Activated CD4-positive, CD25-positive, alpha-beta regulatory T cell treated with anti-CD3 and anti-CD28 coated beads, Interleukin-2, amount 50 U/mL, for 72 hours (primary cell): ENCODE measurements around the gene LURAP1L.

Source experiments
- DNase-seq: peaks from one replicate; pipeline ENCODE4 v3.0.0; 2021

Gene LURAP1L

DNA sequence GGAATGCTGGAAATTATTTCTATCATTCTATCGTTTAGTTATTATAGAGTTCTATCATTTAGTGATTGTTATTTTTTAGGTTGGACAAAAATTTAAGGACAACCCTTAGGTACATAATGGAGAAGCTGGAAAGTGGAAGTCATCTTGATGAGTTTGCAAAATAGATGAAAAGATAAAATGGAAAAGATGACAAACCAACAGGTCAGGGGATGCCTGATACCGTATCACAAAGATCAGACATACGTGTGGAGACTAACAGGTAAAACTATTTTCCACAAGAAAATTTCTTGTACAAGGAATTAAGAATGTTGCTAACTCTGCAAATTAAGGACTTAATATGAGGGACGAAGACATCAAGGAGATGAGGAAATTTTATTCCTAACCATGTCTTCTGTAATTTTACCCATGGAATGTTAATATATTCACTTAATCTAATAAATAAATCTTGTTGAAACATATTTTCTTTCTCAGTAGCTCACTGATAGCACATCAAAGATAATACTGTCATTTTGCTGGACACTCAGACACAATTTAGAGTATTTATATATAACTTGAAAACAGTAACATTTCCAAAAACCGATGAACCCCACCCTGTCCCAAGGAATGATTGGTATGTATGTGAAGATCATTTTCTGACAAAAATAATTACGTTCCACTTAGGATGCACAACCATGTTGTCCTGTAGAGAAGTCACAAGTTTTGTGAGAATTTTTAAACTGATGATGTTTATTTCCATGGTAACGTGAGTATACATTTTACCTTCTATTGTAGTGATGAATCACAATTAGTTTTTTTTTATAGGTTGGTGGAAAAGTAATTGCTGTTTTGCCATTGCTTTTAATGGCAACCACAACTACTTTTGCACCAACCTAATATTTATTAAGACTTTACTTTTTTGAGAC is 2.6 kb downstream of the LURAP1L start:
- no peak for DNase-seq

GRCh38 chr9:12778389-12778788 is 3.6 kb downstream of the LURAP1L start:
- DNase-seq = no peak

GRCh38 chr9:12781226-12781733 is 6.5 kb downstream of the LURAP1L start:
- no peak for DNase-seq

- DNase-seq = no peak
These were observed 9.1 kb downstream of the LURAP1L start for GRCh38 chr9:12783767-12784460.

DNA sequence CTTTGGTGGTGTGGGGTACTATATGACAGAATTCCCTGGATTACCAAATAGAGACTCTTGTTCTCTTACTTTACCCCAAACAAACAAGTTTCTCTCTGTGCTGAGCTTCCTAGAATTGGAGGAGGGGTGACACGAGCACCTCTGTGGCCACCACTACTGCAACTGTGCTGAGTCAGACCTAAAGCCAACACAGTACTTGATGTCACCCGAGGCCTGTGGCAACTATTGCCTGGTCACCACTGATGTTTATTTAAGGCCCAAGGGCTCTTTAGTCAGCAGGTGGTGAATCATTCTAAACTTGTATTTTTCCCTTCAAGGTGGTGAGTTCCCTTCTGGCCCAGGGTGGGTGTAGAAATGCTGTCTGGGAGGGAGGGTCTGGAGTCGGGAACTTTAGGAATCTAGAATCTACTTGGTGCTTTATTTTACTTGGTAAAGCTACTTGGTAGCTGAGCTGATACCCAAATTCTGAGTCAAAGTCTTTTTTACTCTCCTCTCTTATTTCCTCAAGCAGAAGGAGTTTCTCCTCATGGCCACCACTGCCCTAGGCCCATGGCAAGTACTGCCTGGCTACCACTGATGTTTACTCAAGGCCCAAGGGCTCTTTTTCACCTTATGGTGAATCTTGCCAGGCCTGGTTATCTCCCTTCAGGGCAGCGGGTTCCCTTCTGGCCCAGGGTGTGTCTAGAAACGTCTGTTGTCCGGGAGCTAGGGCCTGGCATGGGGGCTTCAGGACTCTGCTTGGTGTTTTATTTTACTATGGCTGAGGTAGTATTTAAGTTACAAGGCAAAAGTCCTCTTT is 9.8 kb downstream of the LURAP1L start:
- no peak for DNase-seq

DNA sequence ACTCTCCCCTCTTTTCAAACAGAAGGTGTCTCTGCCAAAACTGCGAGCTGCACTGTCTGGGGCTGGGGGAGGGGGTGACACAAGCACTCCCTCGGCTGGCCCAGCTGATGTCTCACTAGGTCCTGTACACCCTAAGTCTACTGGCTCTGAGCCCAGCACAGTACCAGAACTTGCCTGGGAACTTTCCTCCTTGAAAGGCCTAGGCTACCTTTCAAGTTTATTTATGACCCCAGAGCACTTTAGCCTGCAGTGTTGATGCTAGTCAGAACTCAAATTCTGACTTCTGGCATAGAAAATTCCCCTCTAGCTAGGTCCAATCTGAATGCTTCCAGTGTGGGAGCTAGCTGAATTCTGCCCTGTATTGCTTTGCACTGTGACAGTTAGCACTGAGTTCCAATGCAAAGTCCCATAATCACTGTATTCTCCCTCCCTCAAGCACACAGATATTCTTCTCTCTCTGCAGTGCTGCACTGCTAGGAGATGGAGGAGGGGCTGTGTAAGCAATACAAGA is 10.5 kb downstream of the LURAP1L start:
- no peak for DNase-seq

DNA sequence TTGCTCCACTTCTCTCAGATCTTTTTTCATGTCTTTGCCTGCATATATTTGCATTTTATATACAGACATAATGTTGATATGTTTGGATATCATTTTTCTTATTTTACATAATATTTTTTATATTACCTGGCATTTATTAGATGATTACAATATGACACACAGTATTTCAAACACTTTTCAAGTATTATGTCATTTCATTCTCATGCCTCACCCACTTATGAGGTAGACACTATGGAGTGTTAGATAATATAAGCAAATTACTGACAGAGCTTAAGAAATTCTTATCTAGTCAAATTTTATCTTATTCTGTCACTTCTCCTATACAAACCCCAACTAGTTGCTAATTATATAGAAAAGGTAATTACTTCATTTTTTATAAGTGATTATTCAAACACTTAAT is 11.1 kb downstream of the LURAP1L start:
- DNase-seq = no peak

GRCh38 chr9:12790001-12790400 is 15.2 kb downstream of the LURAP1L start:
- no peak for DNase-seq

- no peak for DNase-seq
These were observed 16.1 kb downstream of the LURAP1L start for GRCh38 chr9:12790883-12791282.

GRCh38 chr9:12794101-12794799 is 19.4 kb downstream of the LURAP1L start:
- DNase-seq = no peak

DNA sequence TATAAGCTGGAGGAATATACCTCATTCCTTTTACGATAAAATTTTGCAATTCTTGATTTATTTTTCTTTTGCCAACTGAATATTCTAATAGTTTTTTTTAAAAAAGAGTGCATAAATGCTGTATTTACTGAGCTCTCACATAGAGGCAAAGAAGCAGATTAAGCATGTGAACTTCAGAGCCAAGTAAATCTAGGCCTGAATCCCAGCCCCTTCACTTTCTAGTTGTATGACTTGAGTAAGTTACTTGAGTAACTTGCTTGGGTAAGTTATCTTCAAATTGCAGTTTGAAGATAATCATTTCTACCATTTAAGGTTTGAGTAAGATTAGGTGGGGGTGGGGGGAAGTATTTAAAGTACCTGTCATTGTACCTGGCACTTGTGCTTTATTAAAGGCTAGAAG is 21.8 kb downstream of the LURAP1L start:
- DNase-seq = no peak

DNA sequence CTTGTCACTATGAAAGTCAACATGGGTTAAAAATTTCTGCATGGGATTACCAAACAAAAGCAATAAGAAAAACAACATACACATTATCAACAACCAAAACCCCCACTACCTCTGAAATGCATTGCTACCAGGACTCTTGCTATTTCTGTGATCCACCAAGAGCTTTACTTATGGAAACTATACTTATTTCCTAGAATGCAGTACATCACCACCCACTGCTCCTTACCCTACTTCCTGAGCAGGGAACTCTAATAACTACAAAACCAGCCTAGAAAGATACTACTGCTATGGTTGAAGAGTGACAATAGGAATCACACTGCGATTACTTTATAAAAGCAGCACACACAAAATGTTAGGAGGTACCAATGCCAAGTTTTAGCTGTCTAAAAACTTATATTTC is 22.2 kb downstream of the LURAP1L start:
- no peak for DNase-seq

DNA sequence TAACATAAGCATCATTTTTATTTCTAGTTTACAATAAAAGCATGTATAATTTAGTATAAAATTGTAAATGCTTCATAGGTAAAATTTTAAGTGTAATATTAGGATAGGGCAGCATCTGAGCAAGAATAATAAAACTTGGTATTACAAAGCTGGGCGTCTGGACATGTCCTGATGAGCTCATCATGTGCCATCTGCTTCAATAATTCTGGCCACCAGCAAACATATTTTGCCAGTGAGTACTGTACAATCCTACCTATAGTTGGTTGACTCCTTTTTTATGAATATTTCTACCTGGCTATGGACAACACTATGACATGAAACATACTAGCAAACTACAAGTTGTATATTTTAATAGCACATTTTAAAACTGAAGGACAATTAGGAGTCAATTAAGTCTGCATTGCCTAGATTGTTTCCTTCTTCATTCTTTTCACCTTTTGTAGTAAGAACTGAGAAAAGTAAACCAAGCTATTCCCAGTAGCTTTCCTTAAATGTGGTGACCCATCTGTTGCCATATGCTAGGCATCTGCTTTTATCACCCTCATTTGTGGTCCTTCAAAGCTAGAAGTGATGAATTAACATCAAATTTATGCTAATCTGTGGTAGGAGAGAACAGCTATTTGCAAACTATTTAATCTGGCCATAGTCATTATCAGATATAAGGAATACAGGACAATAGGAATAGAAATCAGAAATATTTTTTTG is 23.4 kb downstream of the LURAP1L start:
- DNase-seq = no peak

DNA sequence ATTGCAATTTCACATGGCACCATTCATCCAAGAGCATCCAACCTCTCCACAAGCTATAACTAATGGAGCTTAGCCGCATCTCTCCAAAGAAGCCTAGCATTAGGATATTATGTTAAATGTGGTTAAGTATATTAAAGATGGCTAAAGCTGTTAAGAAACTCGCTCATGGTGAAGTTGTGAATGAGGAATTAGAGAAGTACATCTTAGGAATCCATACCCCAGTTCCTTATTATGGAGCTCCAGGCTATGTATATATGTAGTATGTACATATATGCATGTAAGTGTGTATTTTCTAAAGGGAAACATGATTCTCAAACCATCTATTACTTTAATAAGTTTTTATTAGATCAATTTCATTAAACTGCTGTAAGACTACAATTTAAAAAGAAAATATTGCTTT is 26.4 kb downstream of the LURAP1L start:
- DNase-seq = no peak

DNA sequence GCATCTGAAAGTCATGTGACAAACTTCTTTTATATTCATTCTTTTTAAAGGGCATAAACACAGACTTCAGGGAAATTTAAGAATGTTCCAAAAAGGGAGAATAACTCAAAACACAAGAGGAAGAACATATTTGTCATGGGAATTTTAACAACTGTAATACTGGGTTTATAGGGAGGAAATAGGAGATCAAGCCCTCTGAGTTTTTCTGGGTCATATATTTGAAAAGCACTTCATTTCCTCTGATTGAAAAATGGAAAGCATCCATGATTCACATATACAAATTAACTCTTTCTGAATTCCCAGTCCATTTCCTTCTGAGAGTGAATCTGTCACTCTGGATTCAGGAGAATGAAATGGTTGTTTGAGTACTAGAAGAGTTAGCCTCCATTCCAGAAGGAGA is 26.8 kb downstream of the LURAP1L start:
- DNase-seq = no peak

- DNase-seq = no peak
These were observed 27.3 kb downstream of the LURAP1L start for GRCh38 chr9:12802093-12802492.

DNA sequence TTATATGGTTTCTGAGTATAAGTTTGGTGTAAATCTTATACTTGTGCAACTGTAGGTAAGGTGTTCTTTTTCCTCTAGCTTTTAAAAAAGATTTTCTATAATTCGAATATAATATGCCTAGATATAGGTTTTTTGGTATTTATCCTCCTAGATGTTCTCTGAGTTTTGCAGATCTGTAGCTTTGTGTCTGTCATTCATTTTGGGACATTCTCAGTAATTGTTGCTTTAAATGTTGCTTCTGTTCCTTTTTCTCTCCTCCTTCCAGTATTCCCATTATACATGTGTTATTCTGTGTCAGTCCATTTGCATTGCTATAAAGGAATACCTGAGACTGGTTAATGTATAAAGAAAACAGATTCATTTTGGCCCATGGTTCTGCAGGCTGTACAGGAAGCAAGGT is 33.7 kb downstream of the LURAP1L start:
- no peak for DNase-seq

DNA sequence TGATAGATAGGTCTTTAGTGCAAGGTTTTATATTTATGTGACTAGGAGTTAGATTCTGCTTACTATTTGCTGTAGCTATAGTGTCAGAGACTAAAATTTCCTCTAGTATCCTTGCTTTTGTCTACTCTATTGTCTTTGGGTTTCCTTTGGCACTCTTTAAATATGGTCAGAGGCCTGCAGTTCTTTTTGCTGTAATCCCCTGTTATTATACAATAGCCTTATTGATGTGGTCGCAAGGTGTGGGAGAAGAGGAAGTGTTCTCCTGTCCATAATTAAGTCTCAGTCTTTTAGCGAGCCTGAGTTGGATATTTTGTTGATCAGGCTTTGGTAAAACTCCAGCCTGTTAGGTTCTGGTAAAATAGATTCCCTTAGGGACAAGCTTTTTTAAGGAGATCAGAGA is 34.9 kb downstream of the LURAP1L start:
- no peak for DNase-seq

DNA sequence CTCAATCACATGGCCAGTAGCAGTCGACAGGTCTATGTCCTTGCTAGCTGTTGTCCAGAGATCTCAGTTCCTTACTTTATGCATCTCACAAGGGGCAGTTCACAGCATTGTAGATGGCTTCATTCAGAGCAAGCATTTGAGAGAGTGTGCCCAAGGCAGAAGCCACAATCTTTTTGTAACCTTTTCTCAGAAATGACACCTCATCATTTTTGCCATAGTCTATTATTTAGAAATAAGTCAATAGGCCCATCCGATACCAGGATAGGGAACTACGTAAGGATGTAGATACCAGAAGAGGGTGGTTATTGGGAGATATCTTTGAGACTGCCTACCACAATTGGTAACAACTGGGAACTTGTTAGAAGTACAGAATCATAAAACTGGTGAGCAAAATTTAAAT is 37.1 kb downstream of the LURAP1L start:
- DNase-seq = no peak

GRCh38 chr9:12812710-12813109 is 37.9 kb downstream of the LURAP1L start:
- DNase-seq = no peak

DNA sequence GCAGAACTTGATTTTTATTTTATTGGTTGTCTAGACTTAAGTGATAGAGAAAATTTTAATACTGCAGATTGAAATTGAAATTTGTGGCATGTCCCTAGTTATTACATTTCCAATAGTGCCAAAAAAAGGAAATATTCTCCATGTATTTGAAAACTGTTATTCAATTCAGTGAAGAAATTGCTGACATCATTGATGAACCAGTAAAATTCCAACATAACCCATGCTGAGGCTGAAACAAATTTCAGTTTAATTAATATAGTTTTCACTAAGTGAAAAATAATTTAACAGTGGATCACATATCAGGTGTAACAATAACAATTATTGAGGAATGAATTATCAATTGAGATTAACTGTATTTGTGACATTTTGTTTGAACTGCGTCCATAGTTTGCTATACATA is 38.7 kb downstream of the LURAP1L start:
- no peak for DNase-seq
